Stimulated activated CD8-positive, alpha-beta memory T cell treated with anti-CD3 and anti-CD28 coated beads, Interleukin-15, amount 100 ng/mL, for 4 hours (primary cell): Measurements from ENCODE around the gene CYTH2.

Experiments used
- DNase-seq, 2 donors: peaks; one replicate each; pipeline ENCODE4 v3.0.0-alpha.2; 2020; ENCODE audit warnings: low read depth in 2 of 2

The CYTH2 gene, protein sequence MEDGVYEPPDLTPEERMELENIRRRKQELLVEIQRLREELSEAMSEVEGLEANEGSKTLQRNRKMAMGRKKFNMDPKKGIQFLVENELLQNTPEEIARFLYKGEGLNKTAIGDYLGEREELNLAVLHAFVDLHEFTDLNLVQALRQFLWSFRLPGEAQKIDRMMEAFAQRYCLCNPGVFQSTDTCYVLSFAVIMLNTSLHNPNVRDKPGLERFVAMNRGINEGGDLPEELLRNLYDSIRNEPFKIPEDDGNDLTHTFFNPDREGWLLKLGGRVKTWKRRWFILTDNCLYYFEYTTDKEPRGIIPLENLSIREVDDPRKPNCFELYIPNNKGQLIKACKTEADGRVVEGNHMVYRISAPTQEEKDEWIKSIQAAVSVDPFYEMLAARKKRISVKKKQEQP

DNA sequence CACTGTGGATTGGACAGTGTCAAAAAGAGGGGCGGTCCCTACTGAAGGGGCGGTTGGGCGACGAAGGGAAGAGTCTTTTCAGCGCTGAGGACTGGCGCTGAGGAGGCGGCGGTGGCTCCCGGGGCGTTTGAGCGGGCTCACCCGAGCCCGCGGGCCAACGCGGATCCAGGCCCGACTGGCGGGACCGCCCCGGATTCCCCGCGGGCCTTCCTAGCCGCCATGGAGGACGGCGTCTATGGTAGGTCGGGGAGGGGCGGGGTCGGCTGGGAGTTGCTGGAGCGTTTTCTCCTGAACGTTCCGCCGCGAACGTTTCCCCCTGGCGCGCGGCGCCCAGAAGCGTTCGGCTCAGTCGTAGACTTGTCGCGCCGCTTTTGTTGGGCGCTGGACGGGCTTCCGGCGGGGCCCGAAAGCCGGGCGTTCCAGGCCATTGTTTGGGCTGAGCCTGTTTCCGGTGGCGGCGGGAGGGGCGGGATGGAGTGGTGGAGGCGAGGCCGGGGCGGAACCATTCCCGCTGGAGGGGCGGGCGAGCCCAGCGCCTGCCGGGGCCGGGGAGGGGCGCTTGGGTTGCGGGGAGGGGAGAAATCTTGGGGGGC, at the start of gene CYTH2:
TSS of gene CYTH2 (plus strand) at position 81 of the 593 bp plus-strand sequence. CDS start at position 220, 139 bp downstream.
- DNase-seq, result peak in 1 of 2 donors; percentile 35

GRCh38 chr19:48421548-48421947, 47.6 kb upstream of the CYTH2 start:
- no peak for DNase-seq

DNA sequence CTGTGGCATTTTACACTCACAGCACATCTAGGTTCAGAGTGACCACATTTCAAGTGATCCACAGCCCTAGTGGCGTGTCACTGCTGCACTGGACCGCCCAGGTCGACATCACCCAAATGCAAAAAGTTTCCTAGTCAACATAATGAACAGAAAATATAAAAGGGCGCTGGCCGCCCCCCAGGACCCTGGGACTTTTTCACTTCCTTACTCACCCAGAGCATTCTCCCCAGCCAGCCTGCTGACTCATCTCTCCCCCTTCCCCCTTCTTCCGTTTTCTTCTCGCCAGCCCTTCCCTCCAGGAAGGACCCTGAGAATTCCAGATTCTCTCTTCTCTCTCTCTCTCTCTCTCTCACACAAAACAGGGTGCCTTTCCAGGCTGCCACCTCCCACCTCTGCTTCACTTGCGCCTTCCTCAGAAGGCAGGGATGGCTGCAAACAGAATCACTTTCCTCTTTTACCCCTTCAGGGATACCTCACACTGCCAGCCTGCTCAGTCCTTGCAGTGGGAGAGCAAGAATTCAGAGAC, 44.4 kb upstream of the CYTH2 start:
- no peak for DNase-seq

DNA sequence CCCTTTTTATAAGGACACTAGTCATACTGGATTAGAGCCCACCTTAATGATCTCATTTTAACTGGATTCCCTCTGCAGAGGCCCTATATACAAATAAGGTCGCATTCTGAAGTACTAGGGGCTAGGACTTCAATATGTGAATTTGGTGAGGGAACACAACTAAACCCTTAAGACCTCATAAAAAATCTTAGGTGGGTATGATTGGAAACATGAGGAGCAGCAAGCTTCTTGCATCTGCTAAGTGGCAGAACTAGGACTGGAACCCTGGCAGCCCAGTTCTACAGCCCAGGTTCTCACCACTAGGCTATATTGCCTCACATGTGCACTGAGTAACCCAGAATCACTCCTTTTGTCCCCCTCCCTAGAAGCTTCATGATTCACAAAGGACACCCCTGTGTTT, 40.5 kb upstream of the CYTH2 start:
- no peak for DNase-seq

DNA sequence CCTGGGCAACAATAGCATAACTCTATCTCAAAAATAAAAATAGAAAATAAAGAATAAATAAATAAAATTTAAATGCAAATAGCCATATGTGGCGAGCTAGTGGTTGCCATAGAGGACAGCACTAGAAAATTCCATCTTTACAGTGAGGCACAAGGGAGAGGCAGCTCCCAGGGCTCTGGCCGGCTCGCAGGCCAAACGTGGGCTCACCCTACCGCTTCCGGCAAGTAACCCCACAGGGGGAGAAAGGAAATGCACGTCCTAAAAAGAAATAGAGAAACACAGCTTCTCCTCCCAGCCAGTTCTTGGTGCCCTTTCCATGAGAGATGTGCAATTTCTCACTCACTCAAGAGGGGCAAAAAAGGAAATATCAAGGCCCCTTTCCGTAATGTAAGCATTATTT, 35.8 kb upstream of the CYTH2 start:
- no peak for DNase-seq

DNA sequence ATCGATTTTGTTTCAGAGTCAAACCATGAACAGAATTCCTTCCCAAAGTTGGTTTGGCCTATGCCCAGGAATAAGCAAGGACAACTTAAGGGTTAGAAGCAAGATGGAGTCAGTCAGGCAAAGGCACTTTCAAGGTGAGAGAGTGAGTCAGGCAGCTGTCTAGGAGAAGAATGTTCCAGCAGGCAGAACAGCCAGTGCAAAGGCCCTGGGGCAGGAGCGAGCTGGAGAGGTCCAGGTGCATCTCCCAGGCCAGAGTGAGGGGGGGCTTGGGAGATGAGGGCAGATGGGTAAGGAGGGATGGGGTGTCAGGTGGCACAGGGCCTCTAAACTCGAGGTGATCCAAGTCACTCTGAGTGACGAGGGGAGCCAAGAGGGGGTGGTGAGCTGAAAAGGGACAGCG, 32.6 kb upstream of the CYTH2 start:
- DNase-seq, result no peak

DNA sequence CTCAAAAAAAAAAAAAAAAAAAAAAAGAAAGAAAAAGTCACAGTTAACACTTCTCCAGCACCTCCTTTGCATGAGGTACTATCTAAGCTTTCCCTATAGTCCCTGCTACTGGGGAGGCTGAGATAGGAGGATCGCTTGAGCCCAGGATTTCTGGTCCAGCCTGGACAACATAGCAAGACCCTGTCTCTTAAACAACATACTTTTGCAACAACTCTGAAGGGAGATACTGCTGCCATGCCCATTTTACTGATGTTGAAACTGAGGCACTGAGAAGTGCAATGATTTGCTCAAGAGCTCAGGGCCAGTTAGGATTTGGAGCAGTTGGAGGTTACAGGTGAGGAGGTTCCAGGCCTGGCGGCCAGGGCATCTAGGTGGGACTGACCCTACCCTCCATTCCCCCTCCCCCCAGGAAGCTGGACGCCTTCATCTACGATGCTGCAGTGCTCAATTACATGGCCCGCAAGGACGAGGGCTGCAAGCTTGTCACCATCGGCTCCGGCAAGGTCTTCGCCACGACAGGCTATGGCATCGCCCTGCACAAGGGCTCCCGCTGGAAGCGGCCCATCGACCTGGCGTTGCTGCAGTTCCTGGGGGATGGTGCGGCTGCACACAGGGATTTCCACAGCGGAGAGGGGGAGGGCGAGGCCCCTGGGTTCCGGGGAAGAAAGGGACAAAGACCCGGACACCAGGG, 27.7 kb upstream of the CYTH2 start:
- DNase-seq, result no peak

DNA sequence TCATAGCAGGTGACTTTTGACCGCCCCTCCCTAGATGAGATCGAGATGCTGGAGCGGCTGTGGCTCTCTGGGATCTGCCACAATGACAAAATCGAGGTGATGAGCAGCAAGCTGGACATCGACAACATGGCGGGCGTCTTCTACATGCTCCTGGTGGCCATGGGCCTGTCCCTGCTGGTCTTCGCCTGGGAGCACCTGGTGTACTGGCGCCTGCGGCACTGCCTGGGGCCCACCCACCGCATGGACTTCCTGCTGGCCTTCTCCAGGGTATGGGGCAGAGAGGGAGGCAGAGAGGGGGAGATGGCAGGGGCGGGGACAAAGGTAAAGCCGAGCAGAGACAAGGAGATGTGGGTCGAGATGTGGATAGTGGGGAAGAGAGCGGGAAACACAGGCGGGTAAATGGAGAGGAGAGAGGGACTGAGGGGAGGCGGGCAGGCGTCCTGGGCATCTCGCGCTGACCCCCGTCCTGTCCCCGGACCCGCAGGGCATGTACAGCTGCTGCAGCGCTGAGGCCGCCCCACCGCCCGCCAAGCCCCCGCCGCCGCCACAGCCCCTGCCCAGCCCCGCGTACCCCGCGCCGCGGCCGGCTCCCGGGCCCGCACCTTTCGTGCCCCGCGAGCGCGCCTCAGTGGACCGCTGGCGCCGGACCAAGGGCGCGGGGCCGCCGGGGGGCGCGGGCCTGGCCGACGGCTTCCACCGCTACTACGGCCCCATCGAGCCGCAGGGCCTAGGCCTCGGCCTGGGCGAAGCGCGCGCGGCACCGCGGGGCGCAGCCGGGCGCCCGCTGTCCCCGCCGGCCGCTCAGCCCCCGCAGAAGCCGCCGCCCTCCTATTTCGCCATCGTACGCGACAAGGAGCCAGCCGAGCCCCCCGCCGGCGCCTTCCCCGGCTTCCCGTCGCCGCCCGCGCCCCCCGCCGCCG, 26.8 kb upstream of the CYTH2 start:
- DNase-seq, result no peak

DNA sequence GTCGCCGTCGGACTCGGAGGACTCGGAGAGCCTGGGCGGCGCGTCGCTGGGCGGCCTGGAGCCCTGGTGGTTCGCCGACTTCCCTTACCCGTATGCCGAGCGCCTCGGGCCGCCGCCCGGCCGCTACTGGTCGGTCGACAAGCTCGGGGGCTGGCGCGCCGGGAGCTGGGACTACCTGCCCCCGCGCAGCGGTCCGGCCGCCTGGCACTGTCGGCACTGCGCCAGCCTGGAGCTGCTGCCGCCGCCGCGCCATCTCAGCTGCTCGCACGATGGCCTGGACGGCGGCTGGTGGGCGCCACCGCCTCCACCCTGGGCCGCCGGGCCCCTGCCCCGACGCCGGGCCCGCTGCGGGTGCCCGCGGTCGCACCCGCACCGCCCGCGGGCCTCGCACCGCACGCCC, 25.9 kb upstream of the CYTH2 start:
- no peak for DNase-seq

DNA sequence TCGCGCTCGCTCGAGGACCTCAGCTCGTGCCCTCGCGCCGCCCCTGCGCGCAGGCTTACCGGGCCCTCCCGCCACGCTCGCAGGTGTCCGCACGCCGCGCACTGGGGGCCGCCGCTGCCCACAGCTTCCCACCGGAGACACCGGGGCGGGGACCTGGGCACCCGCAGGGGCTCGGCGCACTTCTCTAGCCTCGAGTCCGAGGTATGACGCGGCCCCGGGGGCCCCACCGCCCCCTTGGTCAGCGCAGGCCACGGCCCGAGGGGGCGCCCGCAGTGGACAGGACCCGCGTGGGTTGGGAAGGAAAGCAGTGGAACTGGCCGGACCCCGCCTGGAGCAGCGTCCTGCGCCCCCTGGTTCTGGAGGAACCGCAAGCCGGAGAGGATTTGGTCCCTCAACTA, 25.4 kb upstream of the CYTH2 start:
- DNase-seq, result no peak

- DNase-seq, result no peak
Measured at GRCh38 chr19:48444129-48444935, 24.8 kb upstream of the CYTH2 start.

GRCh38 chr19:48444936-48445200, 24.3 kb upstream of the CYTH2 start:
- no peak for DNase-seq

DNA sequence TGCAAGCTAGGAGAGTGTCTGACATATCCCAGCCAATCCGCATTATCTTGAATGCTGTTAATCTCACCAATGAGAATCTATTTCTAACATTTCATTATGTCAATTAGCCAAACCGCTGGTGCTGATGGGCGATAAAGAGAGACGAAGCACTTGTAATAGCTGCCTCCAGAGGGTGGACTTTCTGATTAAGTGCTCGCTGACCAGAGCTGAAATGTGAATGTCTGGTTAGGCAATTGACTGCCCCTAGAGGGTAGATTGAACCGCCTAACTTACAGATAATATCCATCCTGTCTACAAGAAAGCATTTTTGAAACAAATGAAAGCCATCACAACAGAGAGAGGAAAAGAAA, 23.9 kb upstream of the CYTH2 start:
- DNase-seq, result no peak

DNA sequence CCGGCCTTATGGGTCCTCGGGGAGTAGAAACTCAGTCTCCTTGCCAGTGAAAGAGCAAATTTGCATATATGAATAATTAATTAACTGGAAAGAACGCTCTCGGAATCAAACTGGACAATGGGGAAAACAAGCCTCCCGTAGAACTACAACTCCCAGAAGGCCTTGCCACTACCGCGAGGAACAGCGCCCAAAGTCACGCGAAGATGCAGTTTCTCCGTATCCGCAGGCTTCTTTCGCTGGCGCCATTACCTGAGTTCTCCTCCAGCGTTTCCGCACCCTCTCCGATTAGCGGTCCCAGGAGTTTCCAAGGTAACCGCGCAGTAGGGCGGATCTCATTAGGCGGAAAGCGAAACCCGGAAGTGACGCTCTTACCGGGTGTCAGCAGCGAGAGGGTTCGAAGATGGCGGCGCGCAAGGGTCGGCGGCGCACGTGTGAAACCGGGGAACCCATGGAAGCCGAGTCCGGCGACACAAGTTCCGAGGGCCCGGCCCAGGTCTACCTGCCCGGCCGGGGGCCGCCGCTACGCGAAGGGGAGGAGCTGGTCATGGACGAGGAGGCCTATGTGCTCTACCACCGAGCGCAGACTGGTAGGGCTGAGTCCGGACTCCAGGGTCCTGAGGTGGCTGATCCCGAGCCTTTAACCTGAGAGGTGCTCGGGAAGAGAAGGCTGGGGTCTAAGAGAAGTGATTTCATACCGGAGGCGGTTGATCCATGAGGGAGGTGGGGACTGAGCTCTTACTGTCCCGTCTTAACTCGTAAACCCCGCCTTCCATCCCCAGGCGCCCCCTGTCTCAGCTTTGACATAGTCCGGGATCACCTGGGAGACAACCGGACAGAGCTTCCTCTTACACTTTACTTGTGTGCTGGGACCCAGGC, 23.3 kb upstream of the CYTH2 start, which contains the start of gene GRWD1:
TSS of gene GRWD1 (plus strand) at position 378 of the 876 bp plus-strand sequence. CDS start at position 401, 23 bp downstream.
- peak; percentile 81 to 93 for DNase-seq

GRCh38 chr19:48446579-48446978, 22.6 kb upstream of the CYTH2 start:
- DNase-seq, result no peak

DNA sequence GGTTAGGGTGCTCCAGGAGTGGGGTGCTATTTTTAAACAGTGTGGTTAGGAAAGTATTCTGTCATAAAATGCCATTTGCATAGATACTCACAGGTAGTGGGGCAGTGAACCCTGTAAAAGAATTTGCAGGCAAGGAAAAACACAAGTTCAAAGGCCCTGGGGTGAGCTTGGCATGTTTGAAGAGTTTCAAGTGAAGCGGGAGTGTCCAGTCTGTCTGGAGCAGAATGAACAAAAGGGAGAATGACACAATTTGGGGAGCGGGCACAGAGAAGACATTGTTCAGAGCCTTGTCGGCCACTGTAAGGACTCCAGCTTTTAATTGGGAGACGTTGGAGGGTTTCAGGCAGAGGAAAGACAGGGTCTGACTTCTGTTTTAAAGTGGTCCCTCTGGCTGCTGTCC, 20.6 kb upstream of the CYTH2 start:
- DNase-seq, result no peak

DNA sequence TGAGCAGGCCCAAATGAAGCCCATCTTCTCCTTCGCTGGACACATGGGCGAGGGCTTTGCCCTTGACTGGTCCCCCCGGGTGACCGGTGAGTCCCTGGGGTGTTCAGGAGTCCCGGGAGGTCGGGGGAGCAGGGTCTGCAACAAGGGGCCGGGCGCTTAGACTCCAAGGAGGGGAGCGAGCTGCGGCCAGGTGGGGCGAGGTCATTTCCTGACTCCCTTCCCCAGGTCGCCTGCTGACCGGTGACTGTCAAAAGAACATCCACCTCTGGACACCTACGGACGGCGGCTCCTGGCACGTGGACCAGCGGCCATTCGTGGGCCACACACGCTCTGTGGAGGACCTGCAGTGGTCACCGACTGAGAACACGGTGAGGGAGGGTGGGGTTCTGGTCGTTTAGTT, 18.7 kb upstream of the CYTH2 start:
- no peak for DNase-seq

GRCh38 chr19:48450863-48451262, 18.3 kb upstream of the CYTH2 start:
- DNase-seq, result no peak

- no peak for DNase-seq
Measured at GRCh38 chr19:48451624-48452023, 17.5 kb upstream of the CYTH2 start.
